Right lung (tissue), 5 donors: ENCODE results near the gene DOCK4. TPM values are rescaled to one million over a fixed set of nuclear protein-coding genes. Genes with fewer than 3 reads are reported as not detected.

Source experiments
- DNase-seq, 2 donors: peaks; one replicate each; pipeline ENCODE4 v3.0.0-alpha.2; 2013
- polyA plus RNA-seq, 5 donors: library from polyadenylated mRNA; unstranded; fragments of 120-200 nt; gene quantifications; one replicate each; pipeline versions ENCODE4 v1.2.1 to v1.2.3, GENCODE V29; 2013; ENCODE audit warnings: inconsistent platforms in 1 of 5, low replicate concordance in 1 of 5; ENCODE audit not compliant: insufficient read length in 5 of 5, insufficient read depth in 1 of 5

The DOCK4 gene
- polyA plus RNA-seq, 5 donors: 33.7 to 57.8 (median 51.7) TPM

DNA sequence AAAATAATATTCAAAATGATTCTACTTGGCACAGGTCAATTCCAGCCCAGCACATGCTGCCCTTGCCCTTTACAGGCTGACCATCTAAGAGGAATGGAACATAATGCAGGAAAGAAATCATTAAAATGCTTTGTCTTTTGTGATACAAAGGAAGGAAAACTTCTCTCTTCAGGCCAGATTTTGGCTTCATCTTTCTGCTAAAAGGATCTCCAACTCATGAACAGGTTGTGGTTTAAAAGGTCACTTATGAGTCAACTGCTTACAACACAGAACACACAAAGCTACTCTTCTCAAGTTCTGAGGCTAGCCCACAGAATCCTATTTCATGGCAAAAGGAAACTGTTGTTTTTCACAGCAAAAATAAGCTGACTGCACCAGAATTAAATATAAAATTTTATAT, 197.1 kb downstream of the DOCK4 start:
- no peak for DNase-seq

GRCh38 chr7:112007185-112007584, 199.0 kb downstream of the DOCK4 start:
- no peak for DNase-seq

- no peak for DNase-seq
Measured at GRCh38 chr7:112006071-112006470, 200.1 kb downstream of the DOCK4 start.

- peak; percentile 72 to 83 for DNase-seq
Measured at GRCh38 chr7:112005205-112005775, 200.9 kb downstream of the DOCK4 start.

DNA sequence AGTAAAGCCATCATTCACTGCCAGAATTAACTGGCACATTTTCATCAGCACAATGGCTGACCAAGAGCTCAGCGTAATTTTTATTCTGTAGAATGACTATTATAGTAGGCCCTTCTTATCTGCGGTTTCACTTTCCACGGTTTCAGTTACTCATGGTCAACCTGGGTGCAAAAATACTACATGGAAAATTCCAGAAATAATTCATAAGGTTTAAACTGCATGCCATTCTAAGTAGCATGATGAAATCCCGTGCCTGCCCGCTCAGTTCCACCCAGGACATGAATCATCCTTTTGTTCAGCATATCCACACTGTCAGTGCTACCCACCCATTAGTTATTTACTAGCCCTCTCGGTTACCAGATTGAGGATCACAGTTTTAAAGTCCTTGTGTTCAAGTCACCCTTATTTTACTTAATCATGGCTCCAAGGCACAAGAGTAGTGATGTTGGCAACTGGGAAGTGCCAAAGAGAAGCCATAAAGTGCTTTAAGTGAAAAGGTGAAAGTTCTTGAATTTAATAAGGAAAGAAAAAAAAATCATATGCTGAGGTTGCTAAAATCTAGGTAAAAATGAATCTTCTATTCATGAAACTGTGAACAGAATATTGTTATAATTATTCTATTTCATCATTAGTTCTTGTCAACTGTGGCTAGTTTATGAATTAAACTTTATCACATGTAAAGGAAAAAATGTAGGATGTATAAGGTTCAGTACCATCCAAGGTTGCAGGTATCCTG, 204.9 kb downstream of the DOCK4 start:
- no peak for DNase-seq

- DNase-seq: no peak
Measured at GRCh38 chr7:111998326-111998725, 207.9 kb downstream of the DOCK4 start.

- DNase-seq: no peak
Measured at GRCh38 chr7:111997546-111997945, 208.7 kb downstream of the DOCK4 start.

GRCh38 chr7:111992601-111993000, 213.6 kb downstream of the DOCK4 start:
- DNase-seq: no peak

GRCh38 chr7:111990643-111991042, 215.6 kb downstream of the DOCK4 start:
- DNase-seq: no peak

DNA sequence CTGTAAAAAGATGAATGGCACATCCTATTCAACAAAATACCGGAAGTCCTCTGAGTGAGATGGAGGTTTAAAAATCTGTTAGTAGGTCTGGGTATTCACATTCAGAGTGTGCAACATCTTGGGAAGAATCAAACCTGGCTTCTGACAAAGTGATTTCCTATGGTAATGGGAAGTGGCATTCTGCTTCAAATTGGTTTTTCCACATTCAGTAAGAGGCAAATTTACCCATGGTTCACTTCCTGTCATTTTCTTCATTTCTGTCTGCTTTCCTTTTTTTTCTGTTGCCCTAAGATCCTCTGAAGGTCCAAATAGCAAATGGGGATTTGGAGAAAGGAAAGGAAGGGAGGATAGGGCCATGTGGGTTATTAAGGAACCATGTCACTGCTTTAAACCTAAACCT, 218.3 kb downstream of the DOCK4 start:
- DNase-seq: no peak

DNA sequence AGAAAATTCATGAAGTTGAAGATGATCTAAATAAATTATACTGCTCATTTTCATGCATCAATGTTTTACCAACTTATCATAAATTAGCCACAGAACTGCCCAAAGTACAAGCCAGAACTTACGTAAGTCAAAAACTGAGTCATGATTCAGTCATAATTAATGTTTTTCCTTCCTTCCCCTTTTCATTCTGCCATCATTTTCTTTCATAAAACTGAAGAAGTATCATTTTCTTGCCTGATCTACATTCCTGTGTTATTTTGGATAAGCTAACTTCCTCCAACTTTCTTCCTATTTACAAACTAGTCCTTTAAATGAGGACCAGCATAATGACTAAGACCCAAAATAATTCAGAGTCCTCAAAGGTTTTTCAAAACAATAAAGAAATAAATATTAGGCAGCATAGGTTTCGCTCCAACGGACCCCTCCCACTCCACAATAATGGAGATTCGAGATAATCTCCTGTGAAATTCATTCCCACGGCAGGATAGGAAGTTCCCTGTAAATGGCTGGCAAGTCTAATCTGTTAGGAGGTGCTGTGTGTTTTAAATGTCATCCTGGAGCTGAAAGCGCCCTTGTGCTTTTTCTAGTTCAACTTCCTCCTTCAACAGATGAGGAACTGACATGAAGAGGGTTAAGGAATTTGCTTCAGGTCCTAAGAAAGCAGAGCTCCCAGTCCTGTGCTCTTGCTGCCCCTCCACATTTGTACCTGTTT, 218.9 kb downstream of the DOCK4 start:
- no peak for DNase-seq

DNA sequence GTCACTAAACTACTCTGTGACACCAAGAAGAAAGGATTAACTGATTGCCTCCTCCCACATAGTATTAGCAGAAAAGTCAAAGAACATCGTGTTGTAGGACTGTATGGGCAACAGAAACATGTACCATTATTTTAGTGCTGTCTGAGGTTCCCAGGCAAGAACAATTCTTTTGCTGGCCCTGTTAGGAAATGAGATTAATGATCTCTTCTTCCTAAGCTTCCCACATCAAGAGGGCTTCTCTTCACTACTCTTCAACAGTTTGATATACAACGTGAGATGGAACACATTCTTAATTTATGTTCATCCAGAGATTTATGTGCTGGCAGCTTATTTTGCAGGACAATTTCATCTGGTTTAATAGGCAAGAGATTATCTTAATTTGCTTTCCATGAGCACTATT, 219.6 kb downstream of the DOCK4 start:
- DNase-seq: no peak

GRCh38 chr7:111985798-111986197, 220.4 kb downstream of the DOCK4 start:
- DNase-seq: no peak

GRCh38 chr7:111982804-111983203, 223.4 kb downstream of the DOCK4 start:
- no peak for DNase-seq

- DNase-seq: no peak
Measured at GRCh38 chr7:111982133-111982532, 224.1 kb downstream of the DOCK4 start.

GRCh38 chr7:111980725-111981124, 225.5 kb downstream of the DOCK4 start:
- DNase-seq: no peak

- no peak for DNase-seq
Measured at GRCh38 chr7:111975346-111975745, 230.9 kb downstream of the DOCK4 start.

- DNase-seq: no peak
Measured at GRCh38 chr7:111960984-111961383, 245.2 kb downstream of the DOCK4 start.

GRCh38 chr7:111958896-111959295, 247.3 kb downstream of the DOCK4 start:
- DNase-seq: no peak

GRCh38 chr7:111958431-111958830, 247.8 kb downstream of the DOCK4 start:
- no peak for DNase-seq

DNA sequence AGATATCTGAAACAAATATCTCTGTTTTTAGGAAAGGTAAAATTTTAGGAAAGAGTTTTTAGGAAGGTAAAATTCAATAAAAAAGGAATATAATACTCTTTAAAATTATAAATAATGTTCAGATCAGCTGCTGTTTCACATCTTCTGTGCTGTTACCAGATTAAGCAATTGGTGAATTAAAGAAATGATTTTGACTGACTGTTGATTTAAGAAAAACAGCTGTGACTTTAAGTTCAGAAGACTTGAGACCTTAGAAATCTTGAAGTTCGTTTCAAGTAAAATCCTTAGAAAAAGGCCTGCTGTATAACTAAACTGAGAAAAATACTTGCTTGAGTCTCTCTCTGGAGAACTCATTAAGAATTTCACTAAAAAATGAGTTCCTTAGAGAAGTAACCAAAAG, 250.6 kb downstream of the DOCK4 start:
- peak; percentile 63 to 67 for DNase-seq

DNA sequence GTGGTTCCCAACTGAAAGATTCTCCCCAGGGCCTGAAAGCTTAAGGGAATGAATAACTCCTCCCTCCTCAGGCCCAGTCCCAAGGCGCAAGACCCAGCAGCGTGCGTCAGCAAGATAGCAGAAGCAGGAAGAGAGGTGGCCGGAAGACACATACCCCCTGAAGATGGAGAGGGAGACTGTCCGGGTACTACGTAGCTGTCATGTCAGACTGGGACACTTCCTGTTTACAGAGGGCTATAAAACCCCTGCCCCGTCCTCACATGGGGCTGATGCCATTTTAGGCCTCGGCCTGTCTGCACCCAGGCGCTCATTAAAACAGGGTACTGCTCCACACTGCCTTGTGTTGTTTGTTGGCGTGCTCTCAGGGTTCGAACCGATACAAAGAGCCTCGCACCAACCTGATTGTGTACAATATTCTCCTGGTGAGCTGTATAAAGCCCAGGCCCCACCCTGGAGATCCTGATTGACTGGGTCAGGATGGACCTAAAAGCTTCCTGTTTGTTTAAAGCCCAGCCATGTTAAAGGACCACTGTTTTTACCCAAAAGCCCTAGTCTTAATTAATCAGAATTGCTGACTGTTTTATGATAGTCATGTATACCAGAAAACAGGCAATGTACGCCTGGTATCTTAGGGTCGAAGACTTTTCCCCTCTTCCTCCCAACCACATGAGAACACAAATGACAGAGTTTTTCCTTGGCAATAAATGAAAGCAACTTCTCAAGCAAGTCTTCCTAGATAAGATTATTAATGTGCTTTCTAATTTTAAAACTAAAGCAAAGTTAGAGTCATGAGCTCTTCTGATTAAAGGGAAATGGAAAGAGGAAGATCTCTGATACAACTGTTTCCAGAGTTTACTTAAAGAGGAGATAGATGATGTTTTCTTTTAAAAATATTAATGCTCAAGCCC, 251.5 kb downstream of the DOCK4 start:
- peak; percentile 64 to 66 for DNase-seq
